ENCODE results near the gene ASB18. TPM values are rescaled to one million over a fixed set of nuclear protein-coding genes. Genes with fewer than 3 reads are reported as not detected.

ASB18 gene
- total and polyA plus RNA-seq, 2 of the 8 experiments (the other 6 are each of a cell fraction or from before 2014, with no cell fraction given) = not detected

DNA sequence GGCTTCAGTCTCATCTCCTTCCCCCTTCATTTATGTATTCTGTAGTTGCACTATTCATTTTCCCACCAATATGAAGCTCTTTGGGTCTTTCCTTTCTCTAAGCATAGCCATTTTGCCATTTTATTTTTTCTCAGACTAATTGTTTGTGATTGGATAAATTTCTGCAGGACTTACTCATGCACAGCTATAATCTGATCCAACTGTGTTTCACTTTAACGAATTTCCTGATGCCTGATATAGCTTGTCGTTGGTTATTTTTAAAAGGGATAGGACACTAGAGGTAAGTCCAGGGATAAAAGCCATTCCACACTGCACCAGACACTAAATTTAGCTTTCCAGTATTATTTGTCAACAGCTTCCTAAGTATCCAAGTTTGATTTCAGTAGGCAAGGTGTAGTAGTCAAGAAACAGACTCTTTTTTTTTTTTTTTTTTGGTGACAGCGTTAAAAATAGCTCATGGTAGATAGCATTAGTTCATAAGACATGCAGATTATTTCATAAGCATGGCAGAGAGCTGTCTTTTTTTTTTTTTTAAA is 17.4 kb downstream of the ASB18 start:
- CTCF ChIA-PET (ENCODE audit: partially characterized antibody) = interaction anchor here (0.6 to 0.8 kb wide), 2 partner anchors 15 to 58 kb away, joined by 4 read pairs; no protein-coding TSS in a partner anchor
- TF ChIP-seq SUZ12 (IDR thresholded peaks at IDR 0.05; ENCODE audit: low read length) (no peak), POU5F1 (IDR thresholded peaks at IDR 0.05; ENCODE audit: low read depth, low read length) (no peak), SAP30 (IDR thresholded peaks at IDR 0.05; ENCODE audit: insufficient read depth, insufficient replicate concordance, low read length) (no peak), RBBP5 (IDR thresholded peaks at IDR 0.05; ENCODE audit: borderline replicate concordance, low read depth, low read length) (no peak), EGR1 (IDR thresholded peaks at IDR 0.05; ENCODE audit: borderline replicate concordance, low read depth, low read length) (no peak), HDAC2 (IDR thresholded peaks at IDR 0.05; ENCODE audit: borderline replicate concordance in 1 of 2, low read depth in 2 of 2, low read length in 2 of 2) (no peak), EZH2 (IDR thresholded peaks at IDR 0.05; ENCODE audit: low read depth, low read length, severe bottlenecking) (no peak), CBX8 (IDR thresholded peaks at IDR 0.05; ENCODE audit: borderline replicate concordance, low read depth, low read length) (no peak)

More for the DNA sequence above, 17.4 kb downstream of the ASB18 start:
- 78% methylated on average over 3 of the region's 3 CpGs; no CpG with 5 or more reads in 1 of the 2 experiments for WGBS, 2 experiments (ENCODE audit: extremely low coverage in 1 of 2, insufficient coverage in 1 of 2, insufficient read length in 1 of 2, insufficient replicate concordance in 2 of 2, low coverage in 1 of 2, low lambda C conversion rate in 2 of 2, missing lambda C conversion rate in 1 of 2)
- H3K27me3 ChIP-seq (replicated peaks in 1 of 4; ENCODE audit: control insufficient read depth in 3 of 4, extremely low read depth in 1 of 4, insufficient read depth in 3 of 4, low read length in 3 of 4) = no peaks in the 10 kb centered on the region; a peak in 1 of 7 replicates
- H2BK12ac ChIP-seq (ENCODE audit: low read depth, low read length) = no peak overlapping the region
- no peaks in the 10 kb centered on the region for H3K4me1 ChIP-seq (replicated peaks in 1 of 4; ENCODE audit: control insufficient read depth in 3 of 4, insufficient read depth in 4 of 4, low read length in 3 of 4)
- no peaks in the 10 kb centered on the region for H3K79me1 ChIP-seq (ENCODE audit: low read depth, low read length)
- H2BK120ac ChIP-seq (replicated peaks; ENCODE audit: low read depth, low read length) = no peak overlapping the region
- H4K5ac ChIP-seq (ENCODE audit: insufficient read length, low read depth, low read length) = no peak overlapping the region
- H3K9ac ChIP-seq (replicated peaks in 1 of 4; ENCODE audit: extremely low read depth in 1 of 4, low read depth in 3 of 4, low read length in 3 of 4) = no peak overlapping the region
- no peak overlapping the region for H3K23ac ChIP-seq (ENCODE audit: insufficient read length)
- H3K14ac ChIP-seq (ENCODE audit: insufficient read length) = no peak overlapping the region
- H3K18ac ChIP-seq (ENCODE audit: extremely low read depth, low read length) = no peak overlapping the region
- no peak overlapping the region for H2BK5ac ChIP-seq (ENCODE audit: low read depth, low read length)
- no peak overlapping the region for H2BK20ac ChIP-seq (ENCODE audit: low read length)
- H3K27ac ChIP-seq (ENCODE audit: low read depth, low read length) = no peak overlapping the region
- DNase-seq (ENCODE audit: low read depth in 1 of 2, low spot score in 2 of 2) (no peak), FAIRE-seq (no peak)
- POLR2A ChIA-PET (ENCODE audit: partially characterized antibody) = no interaction called here
- no peak overlapping the region for H4K8ac ChIP-seq (ENCODE audit: extremely low read depth, insufficient read depth, low read length)
- no peak overlapping the region for H3K4ac ChIP-seq (replicated peaks; ENCODE audit: insufficient read length, low read depth, low read length)
- H2AFZ ChIP-seq (ENCODE audit: low read length) = no peak overlapping the region
- H3K23me2 ChIP-seq (ENCODE audit: low read depth, low read length) = no peaks in the 10 kb centered on the region
- H4K91ac ChIP-seq (replicated peaks; ENCODE audit: insufficient read length, low read length) = no peak overlapping the region
- H3K4me2 ChIP-seq (ENCODE audit: insufficient read depth in 1 of 2, low read depth in 2 of 2, low read length in 2 of 2) = no peak overlapping the region
- no peaks in the 10 kb centered on the region for H3K9me3 ChIP-seq (ENCODE audit: insufficient read depth in 2 of 2, low read depth in 1 of 2, low read length in 1 of 2)
- no peaks in the 10 kb centered on the region for H3K36me3 ChIP-seq (ENCODE audit: control insufficient read depth in 2 of 4, insufficient read depth in 4 of 4, low read length in 3 of 4)
- no peak overlapping the region for H3K56ac ChIP-seq (replicated peaks; ENCODE audit: insufficient read length, low read depth, low read length)
- no peak overlapping the region for H3K4me3 ChIP-seq (ENCODE audit: extremely low read depth in 1 of 4, insufficient read depth in 2 of 4, low read depth in 3 of 4, low read length in 4 of 4)
- no peaks in the 10 kb centered on the region for H3K79me2 ChIP-seq (ENCODE audit: control insufficient read depth in 1 of 2, insufficient read depth in 2 of 2, low read length in 2 of 2)
- H2BK15ac ChIP-seq (ENCODE audit: low read length) = no peak overlapping the region
- H2AK5ac ChIP-seq (ENCODE audit: low read depth, low read length) = no peak overlapping the region
- no peaks in the 10 kb centered on the region for H4K20me1 ChIP-seq (replicated peaks in 1 of 2; ENCODE audit: control insufficient read depth in 1 of 2, insufficient read depth in 2 of 2, low read length in 2 of 2)

Data from H1 (cell line).